WERI-Rb-1 (cell line): ENCODE results near the gene HERC2.
"Not testable (repeated sequence)": the region's sequence is repeated elsewhere in the genome, so short reads cannot be mapped to it uniquely, and the experiment has no call there.

Experiments used
- DNase-seq: peaks from one replicate; pipeline ENCODE4 v3.0.0-alpha.2; 2020
- H3K27ac ChIP-seq: fragments of 250-450 bp; sonication (Bioruptor Pico); 2 replicates; pipeline ENCODE4 v1.5.1; 2020; ENCODE audit warnings: mild to moderate bottlenecking, moderate library complexity
- H3K27me3 ChIP-seq: fragments of 250-450 bp; sonication (Bioruptor Pico); 2 replicates; pipeline ENCODE4 v1.5.1; 2021; ENCODE audit warnings: mild to moderate bottlenecking, low read depth, moderate library complexity; ENCODE audit not compliant: insufficient read depth, severe bottlenecking
- H3K36me3 ChIP-seq: fragments of 250-450 bp; sonication (Bioruptor Pico); 2 replicates; pipeline ENCODE4 v1.5.1; 2020; ENCODE audit warnings: mild to moderate bottlenecking, moderate library complexity
- H3K4me3 ChIP-seq: 2 replicates; pipeline ENCODE4 v1.5.1; 2011; ENCODE audit warnings: low read depth, mild to moderate bottlenecking, control low read depth, low read length
- H3K9me3 ChIP-seq: fragments of 250-450 bp; sonication (Bioruptor Pico); 2 replicates; pipeline ENCODE4 v1.5.1; 2021; ENCODE audit warnings: mild to moderate bottlenecking, moderate library complexity; ENCODE audit not compliant: severe bottlenecking
- CTCF ChIP-seq: IDR thresholded peaks from 2 replicates; pipeline ENCODE4 v1.5.1; 2011; ENCODE audit warnings: low read depth, mild to moderate bottlenecking, control low read depth, inconsistent platforms, low read length

Gene HERC2

GRCh38 chr15:28208583-28208982, 113.4 kb downstream of the HERC2 start:
- no peak overlapping the region for H3K4me3 ChIP-seq
- H3K36me3 ChIP-seq = peaks cover 3% of the 10 kb centered on the region; the same call in 1 of the 2 replicates
- no peak overlapping the region for H3K27ac ChIP-seq
- no peaks in the 10 kb centered on the region for H3K27me3 ChIP-seq
- H3K9me3 ChIP-seq = no peaks in the 10 kb centered on the region
- DNase-seq = no peak
- no peak for TF ChIP-seq CTCF

GRCh38 chr15:28205640-28206039, 116.3 kb downstream of the HERC2 start:
- not testable (repeated sequence) for DNase-seq, H3K36me3 ChIP-seq, H3K27ac ChIP-seq, H3K9me3 ChIP-seq, H3K27me3 ChIP-seq, H3K4me3 ChIP-seq

GRCh38 chr15:28203055-28203828, 118.7 kb downstream of the HERC2 start:
- not testable (repeated sequence) for H3K27ac ChIP-seq

DNA sequence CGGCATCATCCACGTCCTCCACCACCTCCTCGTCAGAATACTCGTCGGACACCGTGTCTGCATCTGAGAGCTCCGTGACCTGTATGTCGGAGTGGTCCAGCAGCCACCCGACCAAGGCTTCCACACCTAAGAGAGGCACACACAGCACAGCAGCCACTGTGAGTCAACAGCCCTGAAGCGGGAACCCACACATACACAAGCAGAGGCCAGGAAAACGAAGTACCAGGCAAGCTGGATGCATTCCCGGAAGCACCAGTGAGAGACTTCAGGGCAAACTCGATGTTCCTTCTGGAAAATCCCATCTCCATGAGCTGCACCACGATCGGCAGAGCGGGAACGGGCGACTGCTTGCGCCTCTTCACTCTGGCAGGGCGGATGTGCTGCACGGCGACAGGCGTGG, 119.9 kb downstream of the HERC2 start:
- H3K27me3 ChIP-seq = not testable (repeated sequence)

More at GRCh38 chr15:28203055-28203828, 118.7 kb downstream of the HERC2 start:
- DNase-seq, H3K4me3 ChIP-seq, H3K27me3 ChIP-seq, H3K9me3 ChIP-seq, H3K36me3 ChIP-seq: not testable (repeated sequence)

GRCh38 chr15:28198215-28198614, 123.8 kb downstream of the HERC2 start:
- H3K27ac ChIP-seq, H3K9me3 ChIP-seq, H3K27me3 ChIP-seq, H3K4me3 ChIP-seq, DNase-seq: not testable (repeated sequence)
- H3K36me3 ChIP-seq = peaks cover 12% of the 10 kb centered on the region; the same call in 1 of the 2 replicates

More for the DNA sequence above, 119.9 kb downstream of the HERC2 start:
- H3K36me3 ChIP-seq, H3K27ac ChIP-seq, DNase-seq, H3K4me3 ChIP-seq, H3K9me3 ChIP-seq: not testable (repeated sequence)

GRCh38 chr15:28197694-28198093, 124.3 kb downstream of the HERC2 start:
- not testable (repeated sequence) for H3K4me3 ChIP-seq, DNase-seq, H3K9me3 ChIP-seq, H3K27ac ChIP-seq, H3K27me3 ChIP-seq
- H3K36me3 ChIP-seq = peaks cover 12% of the 10 kb centered on the region; the same call in 1 of the 2 replicates

DNA sequence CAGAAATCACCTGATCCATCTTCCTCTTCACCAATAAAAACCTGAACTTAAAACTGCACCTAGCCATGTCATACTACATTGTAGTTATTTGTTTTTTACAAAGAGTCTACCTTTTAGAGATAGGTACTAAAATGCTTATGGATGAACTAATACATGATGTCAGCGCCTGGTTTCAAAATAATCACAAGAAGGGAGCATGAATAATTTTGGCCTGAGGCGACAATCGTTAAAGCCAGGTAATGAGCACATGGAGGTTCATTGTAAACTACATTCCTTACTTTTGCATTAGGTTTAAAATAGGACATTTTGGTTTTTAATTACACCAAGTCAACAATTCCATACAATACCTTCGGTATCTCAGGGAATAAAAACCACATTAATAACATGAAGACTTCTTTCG, 125.4 kb downstream of the HERC2 start:
- not testable (repeated sequence) for DNase-seq, H3K4me3 ChIP-seq, H3K27ac ChIP-seq, H3K9me3 ChIP-seq, H3K27me3 ChIP-seq
- peaks cover 17% of the 10 kb centered on the region for H3K36me3 ChIP-seq

- Histone ChIP-seq H3K27me3 (no peaks in the 10 kb centered on the region), H3K4me3 (no peak overlapping the region), H3K27ac (no peak overlapping the region), H3K9me3 (no peaks in the 10 kb centered on the region), H3K36me3 (peaks cover 38% of the 10 kb centered on the region)
- no peak for TF ChIP-seq CTCF
- no peak for DNase-seq
Observed at GRCh38 chr15:28192772-28193171, 129.2 kb downstream of the HERC2 start.

DNA sequence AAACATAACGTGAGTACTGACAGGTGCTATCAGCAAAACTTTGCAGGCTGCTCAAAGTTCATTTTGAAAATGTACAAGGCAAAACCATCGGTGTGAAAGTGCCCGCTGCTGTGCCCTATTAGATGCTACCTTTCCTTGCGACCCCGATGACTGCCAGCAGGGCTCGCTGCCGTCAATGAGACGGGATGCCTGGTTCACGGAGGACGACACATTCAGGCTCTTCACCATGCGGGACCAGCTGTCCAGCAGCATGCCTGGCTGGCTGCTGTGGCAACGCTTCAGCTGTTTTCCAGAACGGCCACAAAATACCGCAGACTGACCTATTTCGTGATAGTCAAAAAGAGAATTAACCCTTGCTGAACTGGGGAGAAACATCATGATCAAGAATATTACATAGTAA, 130.1 kb downstream of the HERC2 start:
- no peak overlapping the region for H3K4me3 ChIP-seq

More for the DNA sequence above, 130.1 kb downstream of the HERC2 start:
- no peaks in the 10 kb centered on the region for H3K9me3 ChIP-seq
- DNase-seq = peak; percentile 46
- no peak overlapping the region for H3K27ac ChIP-seq
- H3K36me3 ChIP-seq = peaks cover 47% of the 10 kb centered on the region
- H3K27me3 ChIP-seq = no peaks in the 10 kb centered on the region
- peak; percentile 61 for TF ChIP-seq CTCF
